GM18520 (cell line): Measurements from ENCODE around the gene SMG1.
"Not testable (repeated sequence)": the region's sequence is repeated elsewhere in the genome, so short reads cannot be mapped to it uniquely, and the experiment has no call there.

Experiments
- ATAC-seq: cut with Tn5 transposase; IDR thresholded peaks from one replicate; pipeline ENCODE4 v1.9.1; 2021; ENCODE audit not compliant: unreplicated experiment

SMG1 gene

DNA sequence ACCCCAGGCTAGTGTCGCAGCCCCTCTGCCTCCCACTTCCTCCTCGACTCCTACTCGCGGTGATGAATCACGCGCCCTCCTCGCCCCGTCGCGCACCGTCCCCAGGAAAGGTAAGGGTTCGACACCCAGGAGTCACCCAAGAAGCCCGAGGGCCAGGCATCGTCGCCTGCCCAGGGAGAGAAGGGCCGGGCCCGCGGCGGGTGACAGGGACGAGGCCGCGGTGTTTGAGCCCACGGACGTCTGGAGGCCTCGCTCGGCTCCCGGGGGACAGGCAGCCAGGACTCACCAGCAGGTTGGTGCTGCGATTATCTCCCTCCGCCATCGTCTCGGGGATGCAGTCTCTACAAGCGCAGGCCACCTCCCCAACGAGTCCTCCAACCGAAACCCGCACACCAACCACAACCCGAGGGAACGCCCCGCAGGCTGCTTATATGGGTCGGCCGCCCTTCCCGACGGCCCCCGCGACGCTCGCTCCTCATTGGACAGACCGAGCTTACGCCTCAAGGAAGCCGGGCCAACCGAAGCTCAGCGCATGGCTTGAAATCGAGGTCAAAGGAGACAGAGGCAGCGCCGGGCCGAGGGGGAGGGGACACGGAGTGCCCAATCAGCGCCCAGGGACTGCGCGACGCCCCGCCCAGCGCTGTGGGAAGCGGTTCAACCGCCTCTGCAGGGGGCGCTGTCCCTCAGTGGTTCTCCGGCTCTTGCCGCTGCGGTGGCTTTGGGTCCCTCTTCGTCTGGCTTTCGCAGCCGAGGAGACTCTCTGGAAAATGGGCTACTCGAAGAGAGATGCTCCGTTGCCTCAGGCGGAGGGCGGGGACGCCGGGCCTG lies 124.8 kb downstream of the SMG1 start, which contains the start of gene ARL6IP1:
ARL6IP1 (minus strand) TSS at position 405 of the 828 bp plus-strand sequence; CDS start at position 322, 83 bp downstream.
- peak; percentile 93 for ATAC-seq

DNA sequence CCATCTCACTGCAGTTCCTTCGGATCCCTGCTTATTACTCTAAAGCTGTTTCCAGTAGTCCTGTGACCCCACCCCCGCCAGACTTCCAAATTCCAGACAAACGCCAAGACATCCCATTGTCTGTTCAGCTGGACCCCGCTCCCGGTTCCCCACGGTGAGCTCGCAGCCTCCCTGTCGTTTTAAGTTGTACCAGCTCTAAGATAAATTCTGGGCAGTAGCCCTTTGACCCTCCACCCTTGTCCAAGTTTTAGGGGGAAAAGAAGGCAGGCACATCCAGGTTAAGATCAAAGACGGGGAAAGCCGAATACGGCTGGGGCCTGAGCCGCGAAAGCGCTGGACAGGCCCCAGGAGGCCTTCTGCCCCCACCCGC lies 125.4 kb downstream of the SMG1 start:
- no peak for ATAC-seq

DNA sequence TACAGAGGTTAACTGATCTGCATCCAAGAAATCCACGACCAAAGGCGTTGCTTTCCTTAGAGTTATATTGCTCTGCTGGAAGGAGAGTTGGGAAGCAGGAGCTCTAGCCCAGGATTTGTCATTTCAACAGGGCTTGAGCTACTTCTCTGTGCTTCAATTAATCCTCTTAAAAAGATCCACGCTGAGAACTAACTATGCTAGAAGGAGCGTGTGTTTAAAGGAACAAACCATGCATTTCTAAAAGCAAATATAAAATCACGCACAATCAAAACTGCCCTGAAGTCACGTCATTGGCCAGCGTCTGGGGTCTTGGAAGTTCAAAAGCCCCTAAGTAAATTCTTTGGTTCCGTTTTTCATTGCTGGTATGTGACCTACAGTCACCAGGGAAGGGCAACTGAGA lies 125.9 kb downstream of the SMG1 start:
- no peak for ATAC-seq

DNA sequence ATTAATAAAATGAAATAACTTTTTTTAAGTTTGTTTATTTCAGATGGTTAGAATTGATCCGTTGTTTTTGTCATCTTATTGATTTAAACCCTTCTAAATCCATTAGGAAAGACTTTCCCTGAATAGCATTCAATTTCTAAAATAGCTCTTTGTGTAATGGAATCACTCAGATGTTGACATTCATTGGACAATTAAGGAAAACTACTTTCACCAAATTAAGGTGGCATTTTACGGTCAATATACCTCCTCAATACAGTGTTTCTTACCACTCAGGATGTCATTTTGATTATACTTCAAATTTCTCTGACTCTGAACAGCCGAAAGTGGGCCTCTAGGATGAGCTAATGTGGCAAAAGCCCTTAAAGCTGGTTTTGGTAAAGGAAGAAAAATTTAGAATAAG lies 126.7 kb downstream of the SMG1 start:
- ATAC-seq, result no peak

DNA sequence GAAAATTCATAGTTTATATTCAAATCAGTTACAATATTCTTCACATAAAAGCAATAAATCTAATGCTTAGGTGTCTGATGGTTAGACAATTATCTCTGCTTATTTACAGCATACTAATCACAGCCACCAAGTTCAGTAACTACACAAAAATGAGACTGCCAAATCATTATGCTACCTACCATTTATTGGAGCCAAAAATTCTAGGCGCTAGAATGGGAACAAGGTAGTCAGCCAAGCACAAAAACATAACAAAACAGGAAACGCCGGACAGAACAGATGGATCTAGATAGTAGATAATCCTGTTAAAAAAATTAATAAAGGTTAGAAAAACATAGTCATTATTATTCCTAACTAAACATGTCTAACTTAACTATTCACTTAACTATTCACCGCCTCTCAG lies 128.5 kb downstream of the SMG1 start:
- ATAC-seq, result no peak

DNA sequence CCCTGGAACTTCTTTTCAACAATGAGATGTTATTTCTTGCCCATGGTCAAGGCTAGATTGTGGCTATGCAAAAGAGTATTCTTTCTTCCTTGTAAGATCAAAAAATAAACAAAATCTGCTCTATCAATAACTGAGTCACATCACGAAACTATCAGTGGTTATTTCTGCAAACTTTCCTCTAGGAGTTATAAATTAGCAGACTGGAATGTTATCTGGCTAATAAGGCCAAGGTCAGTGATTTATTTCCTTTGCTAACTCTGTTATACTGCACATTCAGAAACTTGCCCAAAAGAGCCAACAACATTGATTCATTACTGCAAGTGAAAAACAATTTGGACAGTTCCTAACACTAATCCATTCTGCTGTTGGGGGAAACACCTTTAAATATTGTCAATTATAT lies 129.8 kb downstream of the SMG1 start:
- no peak for ATAC-seq

DNA sequence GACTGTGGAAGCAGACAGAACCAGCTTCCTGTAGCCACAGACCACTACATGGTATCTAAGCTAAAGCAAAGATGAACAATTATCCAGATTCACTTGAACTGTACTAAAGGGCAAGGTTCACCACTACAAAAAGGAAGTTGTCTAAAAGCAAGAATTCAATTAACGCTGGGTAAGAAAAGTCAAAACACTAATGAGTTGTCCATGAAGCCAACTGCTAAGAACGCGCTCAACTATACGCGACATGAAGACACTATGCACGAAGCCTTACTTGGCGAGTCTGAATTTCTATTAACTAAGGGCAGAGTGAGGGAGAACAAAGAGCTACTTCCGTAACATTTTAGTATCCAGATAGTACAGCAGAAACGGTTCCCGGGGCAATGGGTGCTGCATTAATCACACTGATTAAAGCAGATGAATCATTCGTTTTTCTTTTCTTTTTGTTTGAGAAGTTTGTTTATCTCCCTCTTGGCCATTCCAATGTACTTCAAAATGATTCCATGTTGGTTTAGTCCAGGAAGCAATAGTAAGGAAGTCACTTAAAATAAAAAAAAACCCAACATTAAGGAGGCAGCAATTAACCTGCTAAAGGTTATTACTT lies 133.3 kb downstream of the SMG1 start:
- ATAC-seq, result no peak

DNA sequence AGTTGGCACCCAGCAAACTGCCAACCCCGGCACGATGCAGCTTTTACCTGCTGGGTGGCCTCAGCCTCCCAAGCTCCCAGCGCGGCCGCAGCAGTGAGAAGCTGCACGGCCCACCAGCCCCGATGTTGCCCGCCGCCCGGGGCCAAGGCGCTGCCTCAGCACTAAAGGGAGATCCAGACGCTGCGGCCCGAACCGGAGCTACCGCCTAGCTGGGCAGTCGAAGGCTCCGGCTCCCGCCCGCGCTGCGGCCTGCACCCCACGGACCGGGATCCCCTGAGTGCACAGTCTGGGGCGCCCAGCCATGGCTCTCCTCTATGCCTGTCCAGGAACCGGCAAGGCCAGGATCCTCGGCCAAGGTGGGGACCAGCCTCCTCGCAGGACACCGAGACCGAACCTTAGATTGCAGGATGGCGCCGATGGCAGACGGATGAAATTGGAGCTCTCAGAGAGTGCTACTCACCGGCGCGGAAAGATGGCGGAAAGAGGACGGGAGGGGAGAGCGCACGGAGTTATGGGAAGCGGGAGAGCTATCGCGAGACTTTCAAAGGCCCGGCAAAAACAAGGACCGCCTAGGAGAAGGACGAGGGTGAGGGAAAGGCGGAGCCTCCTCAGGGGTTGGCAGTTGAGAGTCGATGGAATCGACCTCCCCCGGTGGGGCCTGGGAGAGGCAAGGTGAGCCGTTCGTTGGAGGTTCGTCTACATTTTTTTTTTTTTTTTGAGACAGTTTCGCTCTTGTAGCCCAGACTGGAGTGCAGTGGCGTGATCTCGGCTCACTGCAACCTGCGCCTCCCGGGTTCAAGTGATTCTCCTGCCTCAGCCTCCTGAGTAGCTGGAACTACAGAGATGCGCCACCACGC lies 136.1 kb downstream of the SMG1 start, which contains the start of gene RPS15A:
RPS15A (minus strand) TSS at position 485 of the 857 bp plus-strand sequence. CDS start 1,221 bp downstream, outside the sequence.
- ATAC-seq, result peak; percentile 65

DNA sequence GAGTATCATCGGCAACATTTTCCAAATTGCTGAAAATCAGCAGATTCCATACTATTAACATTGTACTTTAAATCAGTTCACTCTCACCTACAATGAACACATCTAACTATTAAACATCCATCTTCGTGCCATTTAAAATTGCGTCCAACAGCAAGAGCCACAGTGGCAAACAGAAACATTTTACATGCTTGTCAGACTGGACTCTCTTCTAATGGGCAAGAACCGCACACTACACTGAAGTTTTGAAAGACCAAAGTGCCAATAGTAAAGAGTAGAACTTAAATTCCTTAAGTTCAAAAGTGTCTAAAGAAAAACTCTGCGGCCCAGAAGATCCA lies 136.7 kb downstream of the SMG1 start:
- no peak for ATAC-seq

DNA sequence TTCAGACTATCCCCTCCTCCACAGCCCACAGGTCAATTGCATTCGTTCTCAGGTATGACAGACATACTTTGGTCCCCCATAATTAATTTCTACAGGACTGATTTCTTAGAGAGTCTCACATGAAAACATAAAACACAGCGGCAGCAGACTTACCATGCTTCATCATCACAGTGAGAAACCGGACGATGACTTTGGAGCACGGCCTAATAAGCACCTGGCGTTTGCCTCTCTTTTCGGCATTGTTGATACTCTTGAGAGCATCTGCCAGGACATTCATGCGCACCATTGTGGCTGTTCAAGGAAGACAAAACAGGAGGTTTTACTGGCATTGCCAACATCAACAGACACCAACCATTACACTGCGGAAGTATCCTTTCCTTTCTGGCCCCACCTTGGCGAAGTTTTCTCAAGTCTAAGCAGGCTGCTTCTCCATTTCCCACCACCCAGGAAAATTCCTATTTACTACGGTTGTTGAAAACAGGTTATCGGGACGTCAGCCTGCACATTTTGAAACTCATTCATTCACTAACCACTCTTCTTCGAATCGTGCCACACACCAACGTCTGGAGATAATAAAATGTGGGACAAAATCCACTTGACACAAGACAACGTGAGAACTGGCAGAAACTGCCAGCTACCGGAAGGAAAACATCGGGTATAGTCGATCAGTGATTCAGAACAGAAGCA lies 137.2 kb downstream of the SMG1 start:
- no peak for ATAC-seq

DNA sequence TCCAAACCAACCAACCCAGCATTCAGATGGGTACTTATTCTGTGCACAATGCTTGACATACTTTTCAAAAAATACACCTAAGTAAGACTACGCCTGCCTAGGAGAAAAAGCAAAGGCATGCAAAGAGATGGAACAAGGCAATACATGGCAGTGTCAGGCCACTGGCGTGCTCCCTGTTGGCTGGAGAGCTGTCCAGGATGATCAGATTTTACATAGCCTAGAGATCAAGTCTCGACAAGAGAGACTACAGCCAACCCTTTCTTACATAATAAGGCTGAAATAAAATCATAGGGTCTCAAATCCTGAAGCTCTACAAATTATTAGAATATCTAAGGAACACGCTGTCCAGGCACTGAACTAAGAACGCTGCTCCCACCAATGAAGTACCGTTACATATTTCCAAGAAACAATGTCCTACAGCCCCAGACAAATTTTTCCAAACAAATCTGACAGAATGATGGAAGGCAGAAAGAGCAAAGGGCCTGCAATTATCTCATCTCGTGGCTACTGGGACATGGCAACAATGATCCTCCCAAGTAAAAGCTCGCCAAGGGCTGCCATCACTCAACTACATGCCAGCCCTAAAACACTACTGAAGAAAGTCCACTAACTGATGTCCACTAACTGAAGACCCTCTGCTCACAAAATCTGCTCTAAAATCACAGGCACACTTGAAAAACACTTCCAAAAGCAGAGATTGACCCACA lies 141.1 kb downstream of the SMG1 start:
- ATAC-seq, result no peak

DNA sequence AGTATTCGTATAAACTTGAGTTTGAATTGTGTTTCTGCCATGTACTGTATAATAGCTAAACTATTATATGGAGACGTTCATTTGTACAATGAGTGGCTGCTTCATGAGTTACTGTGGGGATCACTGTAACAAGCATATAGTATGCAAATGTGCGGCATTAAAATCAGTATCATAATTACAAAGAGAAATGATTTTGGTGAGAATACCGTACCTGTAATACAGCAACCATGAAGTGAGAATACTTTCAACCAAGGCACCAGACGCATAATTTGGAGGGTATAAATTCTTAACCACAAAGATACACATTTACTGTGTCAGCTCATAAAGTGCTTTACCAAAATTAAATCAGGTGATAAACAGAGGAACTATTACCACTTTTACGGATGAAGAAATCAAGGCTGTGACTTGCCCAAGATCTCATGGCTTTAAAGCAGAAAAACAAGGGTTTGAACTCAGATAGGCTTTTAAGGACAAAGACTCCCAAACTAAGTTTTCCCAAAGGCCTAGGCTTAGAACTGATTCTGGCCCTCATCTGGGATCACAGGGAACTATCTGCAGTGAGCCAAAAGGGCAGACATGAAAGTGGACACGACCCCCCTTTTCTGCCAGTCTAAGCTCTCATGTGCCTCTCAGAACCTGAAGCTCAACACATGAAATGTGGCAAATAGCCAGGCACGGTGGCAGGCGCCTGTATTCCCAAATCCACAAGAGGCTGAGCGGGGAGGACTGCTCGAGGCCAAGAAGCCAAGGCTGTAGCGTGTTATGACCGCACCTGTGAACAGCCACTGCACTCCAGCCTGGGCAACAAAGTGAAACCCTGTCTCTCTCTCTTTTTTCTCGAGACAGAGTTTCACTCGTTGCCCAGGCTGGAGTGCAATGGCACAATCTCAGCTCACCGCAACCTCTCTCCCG lies 142.5 kb downstream of the SMG1 start:
- no peak for ATAC-seq

DNA sequence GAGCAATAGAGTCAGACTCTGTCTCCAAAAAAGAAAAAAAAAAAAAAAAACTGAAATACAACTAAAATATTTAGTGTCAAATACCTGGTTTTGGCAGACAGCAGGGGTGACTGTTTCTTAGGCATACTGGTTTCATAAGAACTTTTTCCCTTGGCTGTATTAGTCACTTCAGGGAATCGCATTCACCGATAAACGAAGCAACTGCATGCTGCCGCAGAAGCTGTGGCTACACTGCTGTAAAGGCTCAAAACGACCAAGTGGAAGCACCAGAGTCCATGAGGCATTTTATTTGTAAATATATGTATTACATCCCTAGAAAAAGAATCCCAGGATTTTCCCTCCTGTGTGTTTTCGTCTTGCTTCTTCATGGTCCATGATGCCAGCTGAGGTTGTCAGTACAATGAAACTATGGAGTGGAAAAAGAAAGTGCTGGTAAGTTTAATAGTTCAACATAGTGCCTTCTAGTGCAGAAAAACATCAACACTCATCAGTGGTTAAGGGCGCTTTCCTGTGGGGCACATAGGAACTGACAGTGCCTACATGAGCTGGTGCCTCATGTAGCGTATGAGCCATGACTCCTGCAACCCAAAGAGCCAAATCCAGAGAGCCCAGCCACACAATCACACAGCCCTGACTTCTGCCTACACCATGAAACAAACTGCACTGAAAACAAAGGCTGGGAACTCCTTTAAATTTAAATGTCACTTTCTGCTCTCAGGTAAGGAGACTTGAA lies 143.3 kb downstream of the SMG1 start:
- no peak for ATAC-seq

DNA sequence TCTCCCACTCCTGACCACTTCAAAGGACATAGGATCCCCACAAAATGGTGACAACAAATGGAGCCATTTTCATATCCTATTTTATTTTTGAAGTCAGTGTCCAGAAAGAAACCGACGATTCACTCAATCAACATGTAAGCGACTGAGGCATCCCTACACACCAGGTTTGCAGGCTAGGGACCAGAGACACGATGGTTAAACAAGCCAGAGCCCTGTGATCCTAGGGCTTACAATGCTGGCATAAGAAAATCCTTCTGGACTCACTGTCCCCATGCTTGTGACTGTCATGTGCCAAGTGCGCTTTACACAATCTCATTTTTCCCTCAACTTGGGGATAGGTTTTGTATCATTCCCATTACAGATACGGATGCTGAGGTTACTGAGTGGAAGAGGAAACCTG lies 145.0 kb downstream of the SMG1 start:
- ATAC-seq, result not testable (repeated sequence)

DNA sequence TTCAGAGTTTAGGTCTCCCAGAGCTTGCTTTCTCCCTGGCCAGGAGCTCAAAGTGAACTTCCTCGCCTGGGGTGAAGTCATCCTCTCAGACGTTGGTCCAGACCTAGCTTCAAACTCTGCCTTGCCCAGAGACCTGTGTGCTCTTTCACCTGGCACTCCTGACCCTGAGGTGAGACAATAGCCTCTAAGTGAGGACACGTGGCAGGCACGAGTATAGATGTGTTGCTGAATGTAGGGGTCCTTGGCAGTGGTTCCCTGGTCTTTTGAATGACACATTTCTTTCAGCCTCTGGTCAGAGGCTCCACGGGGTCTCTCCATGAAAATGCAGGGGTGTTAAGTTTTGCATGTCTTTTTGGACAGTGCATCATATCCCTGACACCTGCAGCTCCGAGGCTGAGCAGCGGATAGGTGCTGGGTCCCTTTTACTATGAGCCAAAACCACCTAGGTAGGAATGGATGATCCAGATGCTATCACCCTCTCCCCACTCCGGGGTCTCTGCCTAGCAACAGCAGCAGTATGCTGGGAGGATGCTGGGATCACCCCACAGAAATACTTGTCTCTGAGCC lies 145.7 kb downstream of the SMG1 start:
- not testable (repeated sequence) for ATAC-seq

DNA sequence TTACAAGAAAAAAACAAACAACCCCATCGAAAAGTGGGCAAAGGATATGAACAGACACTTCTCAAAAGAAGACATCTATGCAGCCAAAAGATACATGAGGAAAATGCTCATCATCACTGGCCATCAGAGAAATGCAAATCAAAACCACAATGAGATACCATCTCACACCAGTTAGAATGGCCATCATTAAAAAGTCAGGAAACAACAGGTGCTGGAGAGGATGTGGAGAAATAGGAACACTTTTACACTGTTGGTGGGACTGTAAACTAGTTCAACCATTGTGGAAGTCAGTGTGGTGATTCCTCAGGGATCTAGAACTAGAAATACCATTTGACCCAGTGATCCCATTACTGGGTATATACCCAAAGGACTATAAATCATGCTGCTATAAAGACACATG lies 148.5 kb downstream of the SMG1 start:
- ATAC-seq, result not testable (repeated sequence)

DNA sequence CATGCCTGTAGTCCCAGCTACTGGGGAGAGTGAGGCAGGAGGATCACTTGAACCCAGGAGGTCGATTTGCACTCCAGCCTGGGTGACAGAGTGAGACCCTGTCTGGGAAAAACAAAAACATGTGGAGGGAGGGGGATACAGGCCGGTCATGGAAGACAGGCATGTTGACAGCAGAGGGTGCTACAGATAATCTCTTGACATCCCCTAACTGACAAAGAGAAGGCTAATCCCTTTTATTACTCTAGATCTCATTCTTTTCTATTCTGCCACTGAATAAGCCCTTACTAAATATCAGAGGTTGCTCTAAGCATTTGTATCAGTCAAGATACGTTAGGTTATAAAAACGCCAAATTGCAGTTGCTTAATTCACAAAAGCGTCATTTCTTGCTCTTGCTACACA lies 149.9 kb downstream of the SMG1 start:
- ATAC-seq, result not testable (repeated sequence)

DNA sequence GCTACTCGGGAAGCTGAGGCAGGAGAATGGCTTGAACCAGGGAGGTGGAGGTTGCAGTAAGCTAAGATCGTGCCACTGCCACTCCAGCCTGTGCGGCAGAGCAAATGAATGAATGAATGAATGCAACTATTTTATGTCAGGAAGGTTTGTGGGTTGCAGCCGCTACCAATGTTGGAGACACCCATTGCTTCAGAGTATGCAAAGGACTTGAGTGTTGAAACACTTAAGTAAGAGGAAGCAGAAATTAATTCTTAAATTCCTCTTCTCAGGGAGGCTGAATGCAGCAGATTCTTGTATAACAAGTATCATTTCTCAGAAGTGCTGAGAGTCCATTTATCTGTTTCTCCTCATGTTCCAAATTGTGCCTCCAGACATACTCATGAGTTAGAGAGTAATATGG lies 151.6 kb downstream of the SMG1 start:
- not testable (repeated sequence) for ATAC-seq
